ENCODE results near the gene STK31. TPM values are rescaled to one million over a fixed set of nuclear protein-coding genes. Genes with fewer than 3 reads are reported as not detected.
"Not testable (repeated sequence)": the region's sequence is repeated elsewhere in the genome, so short reads cannot be mapped to it uniquely, and the experiment has no call there.

STK31 gene
- total and polyA plus RNA-seq, 5 experiments from 2014 or later = 0.85 to 1.1 TPM; not detected in 3

- ATAC-seq (no peak), DNase-seq (no peak)
- no peaks in the 10 kb centered on the region for H3K27me3 Mint-ChIP-seq
- H3K27ac Mint-ChIP-seq = peak overlapping the region in 1 of 10 donors; percentile 0
- no peak overlapping the region for H3K4me3 Mint-ChIP-seq
- POLR2A ChIA-PET = no interaction called here
- H3K36me3 Mint-ChIP-seq = peaks cover 0 to 4% (median 2%) of the 10 kb centered on the region in 3 donors
- no peaks in the 10 kb centered on the region for H3K4me1 Mint-ChIP-seq
- no peaks in the 10 kb centered on the region for H3K9me3 Mint-ChIP-seq
Observed at GRCh38 chr7:23721456-23721855, 11.4 kb downstream of the STK31 start.

GRCh38 chr7:23722587-23723216 is 12.7 kb downstream of the STK31 start:
- DNase-seq, POLR2A ChIA-PET, H3K9me3 Mint-ChIP-seq, ATAC-seq, H3K4me1 Mint-ChIP-seq, H3K27me3 Mint-ChIP-seq, H3K36me3 Mint-ChIP-seq: not testable (repeated sequence)
- H3K4me3 Mint-ChIP-seq = peak overlapping the region in 3 of 10 donors; percentile 15 to 34 (median 18)
- peak overlapping the region in 1 of 10 donors; percentile 29 for H3K27ac Mint-ChIP-seq

GRCh38 chr7:23724113-23724512 is 14.1 kb downstream of the STK31 start:
- ATAC-seq, H3K9me3 Mint-ChIP-seq, H3K27me3 Mint-ChIP-seq, H3K27ac Mint-ChIP-seq, H3K4me1 Mint-ChIP-seq, POLR2A ChIA-PET, H3K36me3 Mint-ChIP-seq, DNase-seq, H3K4me3 Mint-ChIP-seq: not testable (repeated sequence)

GRCh38 chr7:23742051-23742450 is 32.0 kb downstream of the STK31 start:
- Mint-ChIP-seq H3K36me3 (peaks cover 12 to 33% (median 32%) of the 10 kb centered on the region in 3 donors), H3K4me3 (no peak overlapping the region), H3K27me3 (peaks cover 0 to 2% (median 0%) of the 10 kb centered on the region in 5 donors), H3K9me3 (peaks cover 14 to 52% (median 36%) of the 10 kb centered on the region in 9 donors), H3K27ac (no peak overlapping the region), H3K4me1 (peaks cover 0 to 1% (median 0%) of the 10 kb centered on the region in 4 donors)
- no peak for ATAC-seq
- DNase-seq = no peak
- POLR2A ChIA-PET = no interaction called here

- Mint-ChIP-seq H3K9me3 (peaks cover 14 to 54% (median 38%) of the 10 kb centered on the region in 9 donors), H3K4me3 (no peak overlapping the region), H3K27me3 (peaks cover 0 to 2% (median 0%) of the 10 kb centered on the region in 5 donors), H3K36me3 (peaks cover 12 to 41% (median 32%) of the 10 kb centered on the region in 3 donors), H3K4me1 (peaks cover 0 to 1% (median 0%) of the 10 kb centered on the region in 4 donors), H3K27ac (no peak overlapping the region)
- DNase-seq (no peak), ATAC-seq (no peak)
- POLR2A ChIA-PET = no interaction called here
Observed at GRCh38 chr7:23743226-23743625, 33.2 kb downstream of the STK31 start.

DNA sequence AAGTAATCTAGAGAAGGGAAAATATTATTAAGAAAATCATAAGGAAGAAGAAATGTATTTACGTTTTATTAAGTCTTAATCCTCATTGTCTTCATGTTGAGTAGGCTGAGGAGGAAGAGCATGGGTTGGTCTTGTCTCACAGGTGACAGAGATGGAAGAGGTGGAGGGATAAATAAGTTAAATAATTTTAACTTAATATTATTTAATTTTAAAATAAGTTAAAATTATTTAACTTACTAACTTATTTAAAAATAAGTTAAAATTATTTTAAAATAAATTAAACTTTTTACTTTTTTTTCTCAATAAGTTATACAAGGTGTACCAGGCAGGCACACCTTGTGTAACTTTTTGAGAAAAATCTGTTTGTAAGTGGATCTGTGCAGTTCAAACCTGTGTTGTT is 36.6 kb downstream of the STK31 start:
- H3K27me3 Mint-ChIP-seq = peaks cover 0 to 2% (median 0%) of the 10 kb centered on the region in 5 donors
- POLR2A ChIA-PET = no interaction called here
- H3K4me3 Mint-ChIP-seq = no peak overlapping the region
- H3K27ac Mint-ChIP-seq = no peak overlapping the region
- no peaks in the 10 kb centered on the region for H3K4me1 Mint-ChIP-seq
- ATAC-seq (no peak), DNase-seq (no peak)
- H3K36me3 Mint-ChIP-seq = peaks cover 4 to 45% (median 23%) of the 10 kb centered on the region in 3 donors
- H3K9me3 Mint-ChIP-seq = peaks cover 14 to 55% (median 38%) of the 10 kb centered on the region in 9 donors

DNA sequence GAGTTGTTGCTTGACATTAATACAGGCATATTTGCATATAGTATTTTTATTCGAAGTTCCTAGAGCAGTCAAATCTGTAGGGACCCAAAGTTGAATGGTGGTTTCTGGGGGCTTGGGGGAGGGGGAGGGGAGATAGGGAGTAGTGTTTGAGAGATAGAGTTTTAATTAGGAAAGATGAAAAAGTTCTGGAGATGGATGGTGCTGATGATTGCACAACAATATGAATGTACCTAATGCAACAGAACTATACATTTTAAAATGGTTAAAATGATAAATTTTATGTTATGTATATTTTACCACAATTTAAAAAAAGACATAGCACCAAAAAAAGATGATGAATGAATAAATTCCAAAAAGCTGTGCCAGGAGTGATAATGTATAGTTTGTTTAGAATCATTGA is 41.8 kb downstream of the STK31 start:
- Mint-ChIP-seq H3K4me3 (no peak overlapping the region), H3K36me3 (peaks cover 5 to 22% (median 21%) of the 10 kb centered on the region in 3 donors), H3K4me1 (peaks cover 0 to 3% (median 0%) of the 10 kb centered on the region in 4 donors), H3K27ac (no peak overlapping the region), H3K27me3 (peaks cover 0 to 2% (median 0%) of the 10 kb centered on the region in 5 donors), H3K9me3 (peaks cover 0 to 12% (median 5%) of the 10 kb centered on the region in 9 donors)
- DNase-seq = no peak
- POLR2A ChIA-PET = no interaction called here
- ATAC-seq = no peak

DNA sequence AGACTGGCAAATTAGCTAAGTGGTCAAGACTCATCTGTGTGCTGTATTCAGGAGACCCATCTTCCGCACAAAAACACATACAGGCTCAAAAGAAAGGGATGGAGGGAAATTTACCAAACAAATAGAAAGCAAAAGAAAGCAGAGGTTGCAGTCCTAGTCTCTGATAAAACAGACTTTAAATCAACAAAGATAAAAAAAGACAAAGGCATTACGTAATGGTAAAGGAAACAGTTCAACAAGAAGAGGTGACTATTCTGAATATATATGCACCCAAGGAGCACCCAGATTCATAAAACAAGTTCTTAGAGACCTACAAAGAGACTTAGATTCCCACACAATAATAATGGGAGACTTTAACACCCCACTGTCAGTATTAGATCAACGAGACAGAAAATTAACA is 48.8 kb downstream of the STK31 start:
- DNase-seq, H3K27me3 Mint-ChIP-seq, H3K4me1 Mint-ChIP-seq, H3K4me3 Mint-ChIP-seq, POLR2A ChIA-PET, ATAC-seq, H3K9me3 Mint-ChIP-seq, H3K27ac Mint-ChIP-seq: not testable (repeated sequence)
- H3K36me3 Mint-ChIP-seq = peaks cover 5 to 22% (median 7%) of the 10 kb centered on the region in 3 donors

DNA sequence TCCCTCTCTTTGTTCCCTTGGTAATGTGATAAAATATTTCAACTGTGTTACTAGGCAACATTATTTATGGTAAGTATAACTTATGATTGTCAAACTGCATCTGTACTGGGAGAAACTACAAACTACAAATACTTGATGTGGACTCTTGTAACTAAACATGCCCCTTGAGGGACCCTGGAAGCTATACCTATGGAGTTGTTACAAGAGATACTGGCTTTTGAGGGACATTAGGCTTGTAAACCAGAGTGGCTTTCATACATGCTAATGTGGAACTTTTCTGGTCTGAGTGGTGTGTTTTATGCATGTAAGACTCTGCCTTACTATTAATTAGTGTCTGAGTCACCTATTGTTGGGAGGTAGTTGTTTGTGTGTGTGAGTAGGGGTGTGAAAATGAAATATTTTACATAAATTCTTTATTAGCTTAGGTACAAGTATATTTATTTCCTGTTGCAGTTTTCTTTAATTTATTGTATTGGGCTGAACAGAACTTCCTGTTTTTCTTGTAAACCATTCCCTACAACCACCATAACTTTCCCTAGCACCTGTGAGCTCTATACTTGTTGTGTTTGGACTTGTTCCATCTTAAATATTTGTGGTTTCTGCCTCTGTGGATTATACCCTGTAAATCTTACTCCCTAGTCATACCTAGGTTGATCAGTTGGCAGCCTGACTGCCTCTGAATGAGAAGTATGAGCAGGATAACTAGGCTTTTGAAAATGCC is 49.8 kb downstream of the STK31 start:
- peaks cover 0 to 2% (median 0%) of the 10 kb centered on the region in 5 donors for H3K27me3 Mint-ChIP-seq
- H3K9me3 Mint-ChIP-seq = peaks cover 0 to 5% (median 0%) of the 10 kb centered on the region in 9 donors
- no peak overlapping the region for H3K4me3 Mint-ChIP-seq
- peaks cover 0 to 16% (median 2%) of the 10 kb centered on the region in 3 donors for H3K36me3 Mint-ChIP-seq
- DNase-seq = no peak
- POLR2A ChIA-PET = no interaction called here
- no peak overlapping the region for H3K27ac Mint-ChIP-seq
- peaks cover 0 to 3% (median 1%) of the 10 kb centered on the region in 4 donors for H3K4me1 Mint-ChIP-seq
- ATAC-seq = no peak

- Mint-ChIP-seq H3K27me3 (peaks cover 0 to 2% (median 0%) of the 10 kb centered on the region in 5 donors), H3K4me1 (peaks cover 0 to 2% (median 0%) of the 10 kb centered on the region in 4 donors), H3K9me3 (no peaks in the 10 kb centered on the region), H3K4me3 (no peak overlapping the region), H3K27ac (no peak overlapping the region), H3K36me3 (no peaks in the 10 kb centered on the region)
- ATAC-seq (no peak), DNase-seq (no peak)
- POLR2A ChIA-PET = no interaction called here
Observed at GRCh38 chr7:23765943-23766342, 55.9 kb downstream of the STK31 start.

- no peak for ATAC-seq
Observed at GRCh38 chr7:23767514-23767913, 57.5 kb downstream of the STK31 start.

GRCh38 chr7:23768022-23768421 is 58.0 kb downstream of the STK31 start:
- Mint-ChIP-seq H3K4me1 (no peaks in the 10 kb centered on the region), H3K27me3 (peaks cover 0 to 2% (median 0%) of the 10 kb centered on the region in 5 donors), H3K4me3 (no peak overlapping the region), H3K36me3 (peaks cover 0 to 4% (median 0%) of the 10 kb centered on the region in 3 donors), H3K27ac (no peak overlapping the region), H3K9me3 (no peaks in the 10 kb centered on the region)
- DNase-seq (no peak), ATAC-seq (no peak)
- POLR2A ChIA-PET = no interaction called here

More at GRCh38 chr7:23767514-23767913, 57.5 kb downstream of the STK31 start:
- Mint-ChIP-seq H3K4me3 (no peak overlapping the region), H3K36me3 (no peaks in the 10 kb centered on the region), H3K27ac (no peak overlapping the region), H3K9me3 (no peaks in the 10 kb centered on the region), H3K4me1 (no peaks in the 10 kb centered on the region), H3K27me3 (peaks cover 0 to 2% (median 0%) of the 10 kb centered on the region in 5 donors)
- POLR2A ChIA-PET = no interaction called here
- DNase-seq = no peak

DNA sequence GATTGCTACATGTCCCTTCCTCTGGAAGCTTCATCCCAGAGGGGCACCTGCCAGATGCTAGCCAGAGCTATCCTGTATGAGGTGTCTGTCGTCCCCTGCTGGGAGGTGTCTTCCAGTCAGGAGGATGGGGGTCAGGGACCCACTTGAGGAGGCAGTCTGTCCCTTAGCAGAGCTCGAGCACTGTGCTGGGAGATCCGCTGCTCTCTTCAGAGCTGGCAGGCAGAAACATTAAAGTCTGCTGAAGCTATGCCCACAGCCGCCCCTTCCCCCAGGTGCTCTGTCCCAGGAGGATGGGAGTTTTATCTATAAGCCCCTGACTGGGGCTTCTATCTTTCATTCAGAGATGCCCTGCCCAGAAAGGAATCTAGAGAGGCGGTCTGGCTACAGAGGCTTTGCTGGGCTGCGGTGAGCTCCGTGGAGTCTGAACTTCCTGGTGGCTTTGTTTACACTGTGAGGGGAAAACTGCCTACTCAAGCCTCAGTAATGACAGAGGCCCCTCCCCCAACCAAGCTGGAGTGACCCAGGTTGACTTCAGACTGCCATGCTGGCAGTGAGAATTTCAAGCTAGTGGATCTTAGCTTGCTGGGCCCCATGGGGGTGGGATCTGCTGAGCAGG is 69.3 kb downstream of the STK31 start:
- ATAC-seq, POLR2A ChIA-PET: not testable (repeated sequence)

More for the DNA sequence above, 69.3 kb downstream of the STK31 start:
- H3K27me3 Mint-ChIP-seq, H3K9me3 Mint-ChIP-seq, H3K27ac Mint-ChIP-seq, DNase-seq, H3K4me1 Mint-ChIP-seq, H3K4me3 Mint-ChIP-seq: not testable (repeated sequence)
- peaks cover 0 to 18% (median 0%) of the 10 kb centered on the region in 3 donors for H3K36me3 Mint-ChIP-seq

Data from naive thymus-derived CD8-positive, alpha-beta T cell (primary cell).